ENCODE data around the gene MIPOL1. TPM values are rescaled to one million over a fixed set of nuclear protein-coding genes. Genes with fewer than 3 reads are reported as not detected.
"Not testable (repeated sequence)": the region's sequence is repeated elsewhere in the genome, so short reads cannot be mapped to it uniquely, and the experiment has no call there.

The MIPOL1 gene
- polyA plus RNA-seq, 3 donors: 1.8 to 3.1 (median 2.0) TPM

GRCh38 chr14:37181441-37181840 lies 16.3 kb upstream of the MIPOL1 start:
- 86 to 88% (median 86%) methylated on average over 6 of the region's 6 CpGs for WGBS, 3 donors
- H3K27ac ChIP-seq (ENCODE audit: low read depth, low read length): no peak overlapping the region

DNA sequence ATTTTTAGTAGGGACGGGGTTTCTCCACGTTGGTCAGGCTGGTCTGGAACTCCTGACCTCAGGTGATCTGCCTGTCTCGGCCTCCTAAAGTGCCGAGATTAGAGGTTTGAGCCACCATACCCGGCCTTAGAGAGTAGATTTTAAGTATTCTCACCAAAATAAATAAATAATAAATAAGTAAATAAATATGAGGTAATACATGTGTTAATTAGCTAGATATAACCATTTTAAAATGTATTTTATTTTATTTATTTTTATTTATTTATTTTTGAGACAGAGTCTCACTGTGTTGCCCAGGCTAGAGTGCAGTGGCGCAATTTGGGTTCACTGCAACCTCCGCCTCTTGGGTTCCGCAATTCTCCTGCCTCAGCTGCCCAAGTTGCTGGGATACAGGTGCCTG lies 13.2 kb upstream of the MIPOL1 start:
- H3K27ac ChIP-seq (ENCODE audit: low read depth, low read length): not testable (repeated sequence)
- WGBS, 3 donors: 83 to 93% (median 86%) methylated on average over 8 of the region's 8 CpGs

GRCh38 chr14:37185670-37186069 lies 12.1 kb upstream of the MIPOL1 start:
- H3K27ac ChIP-seq (ENCODE audit: low read depth, low read length): no peak overlapping the region

DNA sequence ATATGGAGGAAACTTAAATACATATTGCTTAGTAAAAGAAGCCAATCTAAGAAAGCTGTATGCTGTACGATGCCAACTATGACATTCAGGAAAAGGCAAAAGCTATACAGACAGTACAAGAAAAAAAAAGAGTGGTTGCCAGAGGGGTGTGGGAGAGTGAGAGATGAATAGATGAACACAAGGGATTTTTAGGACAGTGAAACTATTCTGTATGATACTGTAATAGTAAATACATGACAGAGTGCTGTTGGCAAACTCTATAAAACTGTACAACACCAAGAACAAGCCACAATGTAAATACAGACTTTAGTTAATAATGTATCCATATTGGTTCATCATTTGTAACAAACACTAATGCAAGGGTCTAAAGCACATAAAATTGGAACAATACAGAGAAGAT lies 10.9 kb upstream of the MIPOL1 start:
- no peak overlapping the region for H3K27ac ChIP-seq (ENCODE audit: low read depth, low read length)
- WGBS, 3 donors: 85 to 94% (median 88%) methylated on average over 1 of the region's 1 CpG

GRCh38 chr14:37187294-37187693 lies 10.4 kb upstream of the MIPOL1 start:
- 57 to 77% (median 77%) methylated on average over 3 of the region's 3 CpGs for WGBS, 3 donors
- H3K27ac ChIP-seq (ENCODE audit: low read depth, low read length): no peak overlapping the region

GRCh38 chr14:37187840-37188577 lies 9.7 kb upstream of the MIPOL1 start:
- WGBS, 3 donors: 62 to 76% (median 75%) methylated on average over 9 of the region's 9 CpGs
- H3K27ac ChIP-seq (ENCODE audit: low read depth, low read length): not testable (repeated sequence)

DNA sequence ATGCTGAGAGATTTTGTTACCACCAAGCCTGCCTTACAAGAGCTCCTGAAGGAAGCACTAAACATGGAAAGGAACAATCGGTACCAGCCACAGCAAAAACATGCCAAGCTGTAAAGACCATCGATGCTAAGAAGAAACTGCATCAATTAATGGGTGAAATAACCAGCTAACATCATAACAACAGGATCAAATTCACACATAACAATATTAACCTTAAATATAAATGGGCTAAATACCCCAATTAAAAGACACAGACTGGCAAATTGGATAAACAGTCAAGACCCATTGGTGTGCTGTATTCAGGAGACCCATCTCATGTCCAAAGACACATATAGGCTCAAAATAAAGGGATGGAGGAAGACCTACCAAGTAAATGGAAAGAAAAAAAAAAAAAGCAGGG lies 8.0 kb upstream of the MIPOL1 start:
- 84 to 89% (median 88%) methylated on average over 2 of the region's 2 CpGs for whole genome bisulfite sequencing, 3 donors

DNA sequence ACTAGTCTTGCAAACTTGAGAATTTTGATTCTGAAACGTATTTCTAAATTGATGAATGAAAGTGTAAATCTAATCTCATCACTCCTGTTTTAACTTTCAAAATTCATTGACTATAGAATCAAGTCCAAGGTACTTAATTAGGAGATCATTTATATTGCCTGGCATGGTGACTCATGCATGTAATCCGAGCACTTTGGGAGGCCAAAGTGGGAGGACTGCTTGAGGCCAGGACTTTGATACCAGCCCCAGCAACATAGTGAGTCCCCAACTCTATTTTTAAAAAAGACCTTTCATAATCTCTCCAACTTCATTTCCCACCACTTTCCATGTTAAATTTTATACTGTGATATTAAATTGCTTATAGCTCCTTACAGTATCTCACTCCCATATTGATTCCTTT lies 3.0 kb upstream of the MIPOL1 start:
- H3K27ac ChIP-seq (ENCODE audit: low read depth, low read length): no peak overlapping the region
- 80 to 87% (median 86%) methylated on average over 2 of the region's 2 CpGs for WGBS, 3 donors

More for the DNA sequence above, 8.0 kb upstream of the MIPOL1 start:
- H3K27ac ChIP-seq (ENCODE audit: low read depth, low read length): not testable (repeated sequence)

DNA sequence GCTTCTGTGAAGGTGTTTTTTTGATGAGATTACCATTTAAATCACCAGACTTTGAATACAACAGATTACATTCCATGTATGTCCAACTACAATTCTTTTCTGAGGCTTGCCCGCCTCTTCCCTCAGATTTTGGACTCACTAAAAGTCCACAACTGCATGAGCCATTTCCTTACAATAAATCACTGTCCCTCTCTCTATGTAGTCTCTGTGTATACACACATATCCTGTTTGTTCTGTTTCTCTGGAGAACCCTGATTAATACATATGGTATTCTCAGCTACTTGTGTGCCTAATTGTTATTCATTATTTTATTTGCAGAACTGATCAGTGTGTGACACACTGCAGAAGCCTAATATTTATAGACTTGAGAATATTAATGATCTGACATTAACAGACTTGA lies 2.4 kb upstream of the MIPOL1 start:
- no peak overlapping the region for H3K27ac ChIP-seq (ENCODE audit: low read depth, low read length)
- WGBS, 3 donors: 70 to 81% (median 79%) methylated on average over 1 of the region's 1 CpG

- no peak overlapping the region for H3K27ac ChIP-seq (ENCODE audit: low read depth, low read length)
- WGBS, 3 donors: 91 to 93% (median 91%) methylated on average over 17 of the region's 17 CpGs
Measured at GRCh38 chr14:37196604-37197420, 925 bp upstream of the MIPOL1 start.

GRCh38 chr14:37198273-37198598 lies 499 bp downstream of the MIPOL1 start:
- H3K27ac ChIP-seq (ENCODE audit: low read depth, low read length): no peak overlapping the region
- WGBS, 3 donors: 11 to 13% (median 13%) methylated on average over 11 of the region's 11 CpGs

DNA sequence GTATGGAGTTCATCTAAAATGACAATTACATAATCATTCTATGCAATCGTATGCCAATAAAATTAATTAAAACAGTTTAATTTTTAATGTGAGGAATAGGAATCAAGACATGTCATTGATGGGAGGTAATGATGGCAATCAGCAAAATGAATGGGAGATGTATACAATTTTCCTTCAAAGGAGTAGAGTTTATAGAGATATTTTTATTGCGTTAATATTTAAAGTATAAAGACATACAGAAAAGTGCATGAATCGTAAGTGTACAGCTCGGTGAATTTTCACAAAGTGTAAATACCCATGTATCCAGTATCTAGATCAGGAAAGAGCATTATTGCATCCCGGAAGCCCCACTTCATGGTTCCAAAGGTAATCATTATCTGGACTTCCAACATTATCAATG lies 1.2 kb downstream of the MIPOL1 start:
- H3K27ac ChIP-seq (ENCODE audit: low read depth, low read length): no peak overlapping the region
- 90 to 95% (median 91%) methylated on average over 5 of the region's 5 CpGs for WGBS, 3 donors

DNA sequence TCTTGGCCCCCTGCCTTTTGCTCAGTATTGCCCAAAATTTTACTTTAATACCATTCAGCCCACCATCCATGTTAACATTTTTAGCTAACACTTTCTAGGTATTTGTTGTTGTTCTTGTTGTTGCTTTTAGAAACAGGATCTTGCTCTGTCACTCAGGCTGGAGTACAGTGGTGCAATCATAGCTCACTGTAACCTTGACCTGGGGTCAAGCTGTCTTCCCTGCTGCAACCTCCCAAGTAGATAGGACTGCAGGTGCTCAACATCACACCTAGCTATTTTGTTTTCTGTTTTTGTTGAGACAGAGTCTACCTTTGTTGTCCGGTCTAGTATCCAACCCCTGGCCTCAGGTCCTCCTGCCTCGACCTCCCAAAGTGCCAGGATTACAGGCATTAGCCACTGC lies 4.0 kb downstream of the MIPOL1 start:
- WGBS, 3 donors: 79 to 95% (median 93%) methylated on average over 2 of the region's 2 CpGs

DNA sequence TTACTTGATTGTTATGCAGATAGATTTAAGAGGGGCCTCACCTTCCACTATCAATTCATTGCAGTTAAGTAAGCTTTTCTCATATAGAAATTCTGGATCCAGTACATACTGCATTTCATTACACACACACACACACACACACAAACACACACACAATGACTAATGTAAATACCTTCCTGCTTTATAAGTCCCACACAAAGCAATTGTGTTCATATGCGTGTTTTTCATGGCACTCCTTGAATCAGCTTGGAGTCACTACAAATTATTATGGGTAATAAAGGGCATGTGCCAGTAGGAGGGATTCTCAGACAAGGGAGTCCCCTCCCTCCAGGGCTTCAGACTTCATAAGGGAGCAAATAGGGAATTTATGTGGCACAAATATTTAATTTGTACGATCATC lies 4.5 kb downstream of the MIPOL1 start:
- no peak overlapping the region for H3K27ac ChIP-seq (ENCODE audit: low read depth, low read length)
- WGBS, 3 donors: 88 to 99% (median 95%) methylated on average over 2 of the region's 2 CpGs

More for the DNA sequence above, 4.0 kb downstream of the MIPOL1 start:
- H3K27ac ChIP-seq (ENCODE audit: low read depth, low read length): no peak overlapping the region

DNA sequence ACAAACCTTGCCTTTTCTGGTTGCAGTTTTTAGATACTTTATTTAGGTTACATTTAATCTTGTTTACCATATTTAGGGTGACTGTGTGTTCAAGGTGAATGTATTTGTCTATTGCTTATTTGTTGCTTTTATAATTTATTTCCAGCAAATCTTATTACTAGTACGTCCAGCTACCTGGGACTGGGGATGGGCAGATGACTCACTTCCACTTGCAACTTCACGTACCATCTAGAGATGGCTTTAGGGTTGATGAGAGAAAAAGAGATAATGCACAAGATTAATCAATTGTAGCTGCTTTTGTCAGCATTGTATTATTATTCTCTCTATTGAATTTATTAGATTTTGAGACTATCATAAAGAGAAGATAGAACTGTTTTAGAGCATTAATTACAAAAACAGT lies 5.1 kb downstream of the MIPOL1 start:
- 87 to 97% (median 91%) methylated on average over 2 of the region's 2 CpGs for WGBS, 3 donors
- H3K27ac ChIP-seq (ENCODE audit: low read depth, low read length): no peak overlapping the region

- H3K27ac ChIP-seq (ENCODE audit: low read depth, low read length): no peak overlapping the region
- WGBS, 3 donors: 60 to 100% (median 96%) methylated on average over 1 of the region's 1 CpG
Measured at GRCh38 chr14:37203423-37203822, 5.7 kb downstream of the MIPOL1 start.

- not testable (repeated sequence) for H3K27ac ChIP-seq (ENCODE audit: low read depth, low read length)
- WGBS, 3 donors: 95 to 97% (median 97%) methylated on average over 7 of the region's 7 CpGs
Measured at GRCh38 chr14:37205623-37206605, 8.2 kb downstream of the MIPOL1 start.

- WGBS, 3 donors: 88 to 96% (median 93%) methylated on average over 2 of the region's 2 CpGs
- not testable (repeated sequence) for H3K27ac ChIP-seq (ENCODE audit: low read depth, low read length)
Measured at GRCh38 chr14:37209617-37210016, 11.9 kb downstream of the MIPOL1 start.

DNA sequence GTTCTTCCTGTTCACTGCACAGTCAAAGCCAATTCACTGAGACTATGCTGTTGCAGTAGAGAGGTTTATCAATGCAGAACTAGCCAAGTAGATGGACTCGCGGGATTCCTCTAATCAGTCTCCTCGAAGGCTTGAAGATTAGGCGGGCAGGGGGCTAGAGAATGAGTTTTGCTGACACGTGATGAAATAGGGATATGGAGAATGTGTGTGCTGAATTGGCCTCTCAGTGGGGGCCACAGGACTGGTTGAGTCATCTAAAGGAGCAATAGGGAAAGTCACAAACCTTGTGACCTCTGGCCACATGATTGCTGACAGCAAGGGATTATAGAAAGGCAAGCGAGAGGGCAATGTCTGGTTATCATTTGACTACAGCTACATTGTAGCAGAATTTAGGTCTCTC lies 12.7 kb downstream of the MIPOL1 start:
- WGBS, 3 donors: 94 to 99% (median 97%) methylated on average over 6 of the region's 6 CpGs
- H3K27ac ChIP-seq (ENCODE audit: low read depth, low read length): no peak overlapping the region
